SK-N-SH (cell line): ENCODE results near the gene BCO1. TPM values are rescaled to one million over a fixed set of nuclear protein-coding genes. Genes with fewer than 3 reads are reported as not detected.

Experiments used
- CTCF ChIA-PET: fragments of 300-600, 350-600 bp; formaldehyde crosslinking; extraction: SDS; loops from one replicate; lab custom pipeline; 2021; lab: Yijun Ruan, JAX
- POLR2A ChIA-PET: fragments of 350-600 bp; sonication (Branson Sonifier 250); formaldehyde crosslinking; extraction: SDS; loops from one replicate; lab custom pipeline; 2020; ENCODE audit warnings: antibody characterized with exemption, inconsistent platforms; lab: Yijun Ruan, JAX
- DNase-seq: peaks from one replicate; pipeline ENCODE4 v3.0.0; 2012
- H2AFZ ChIP-seq: fragments of 200-600 bp; sonication (generic); 2 replicates; pipeline ENCODE4 v1.8.1; 2016; ENCODE audit warnings: antibody characterized with exemption, mild to moderate bottlenecking, low read depth
- H3F3A ChIP-seq: fragments of 200-600 bp; sonication (generic); replicated peaks from 2 replicates; pipeline ENCODE3; 2016; ENCODE audit warnings: antibody characterized with exemption, mild to moderate bottlenecking; ENCODE audit not compliant: insufficient read depth
- H3K27ac ChIP-seq, 2 experiments: fragments of 200-500 bp in 1 of 2; fragments of 200-600 bp in 1 of 2; sonication (Bioruptor generic) in 1 of 2; sonication (generic), shearing (Covaris generic) in 1 of 2; 2 replicates each; pipeline versions ENCODE4 v1.5.1 to v1.6.1; 2014 to 2016; ENCODE audit warnings: low read depth in 2 of 2, inconsistent platforms in 1 of 2, low read length in 1 of 2, mild to moderate bottlenecking in 1 of 2, mixed read lengths in 1 of 2
- H3K27me3 ChIP-seq: fragments of 200-600 bp; sonication (generic), shearing (Covaris generic); 2 replicates; pipeline ENCODE4 v1.6.1; 2016; ENCODE audit warnings: mixed run types; ENCODE audit not compliant: insufficient read depth
- H3K36me3 ChIP-seq, 2 experiments: fragments of 200-500 bp in 1 of 2; fragments of 200-600 bp in 1 of 2; sonication (Bioruptor generic) in 1 of 2; sonication (generic) in 1 of 2; replicated peaks in 1 of 2; 2 replicates each; pipeline versions ENCODE3 to v1.5.1; 2014 to 2016; ENCODE audit warnings: low read length in 1 of 2, mild to moderate bottlenecking in 1 of 2; ENCODE audit not compliant: insufficient read depth in 2 of 2, control insufficient read depth in 1 of 2
- H3K4me1 ChIP-seq, 2 experiments: fragments of 200-500 bp in 1 of 2; fragments of 200-600 bp in 1 of 2; sonication (Bioruptor generic) in 1 of 2; sonication (generic), shearing (Covaris generic) in 1 of 2; 2 replicates each; pipeline versions ENCODE4 v1.5.1 to v1.6.1; 2014 to 2016; ENCODE audit warnings: low read depth in 1 of 2, low read length in 1 of 2, mixed run types in 1 of 2; ENCODE audit not compliant: insufficient read depth in 2 of 2, control insufficient read depth in 1 of 2
- H3K4me2 ChIP-seq: fragments of 200-600 bp; sonication (generic), shearing (Covaris generic); 2 replicates; pipeline ENCODE4 v1.6.1; 2017; ENCODE audit warnings: mixed run types
- H3K4me3 ChIP-seq, 2 experiments: fragments of 200-500 bp in 1 of 2; fragments of 200-600 bp in 1 of 2; sonication (Bioruptor generic) in 1 of 2; sonication (generic), shearing (Covaris generic) in 1 of 2; 2 replicates each; pipeline versions ENCODE4 v1.5.1 to v1.8.1; 2014 to 2016; ENCODE audit warnings: low read depth in 2 of 2, inconsistent platforms in 1 of 2, low read length in 1 of 2, mild to moderate bottlenecking in 1 of 2, mixed read lengths in 1 of 2, moderate library complexity in 1 of 2
- H3K79me2 ChIP-seq: fragments of 200-600 bp; sonication (generic); 2 replicates; pipeline ENCODE4 v1.8.1; 2017; ENCODE audit warnings: mild to moderate bottlenecking; ENCODE audit not compliant: insufficient read depth
- H3K9ac ChIP-seq: fragments of 200-600 bp; sonication (generic); 2 replicates; pipeline ENCODE4 v1.6.1; 2017; ENCODE audit warnings: mixed run types
- H3K9me2 ChIP-seq: fragments of 200-600 bp; sonication (generic); 2 replicates; pipeline ENCODE4 v1.6.1; 2017; ENCODE audit warnings: mixed run types
- H3K9me3 ChIP-seq: fragments of 200-600 bp; sonication (generic); 2 replicates; pipeline ENCODE4 v1.6.1; 2017; ENCODE audit warnings: mixed run types, mild to moderate bottlenecking, moderate library complexity
- H4K20me1 ChIP-seq: fragments of 200-600 bp; sonication (generic); 2 replicates; pipeline ENCODE4 v1.6.1; 2017; ENCODE audit warnings: mild to moderate bottlenecking, mixed run types; ENCODE audit not compliant: insufficient read depth
- EZH2phosphoT487 ChIP-seq: fragments of 200-600 bp; sonication (generic); IDR thresholded peaks from 2 replicates; pipeline ENCODE4 v1.6.1; 2017; ENCODE audit warnings: low read depth, mixed run types, mild to moderate bottlenecking, antibody characterized with exemption, moderate library complexity, borderline replicate concordance
- GABPA ChIP-seq: IDR thresholded peaks from 2 replicates; pipeline ENCODE4 v1.4.0; 2012; ENCODE audit warnings: low read depth, mild to moderate bottlenecking
- GATA2 ChIP-seq: sonication (generic); formaldehyde crosslinking; IDR thresholded peaks from 2 replicates; pipeline ENCODE4 v1.5.0; 2020; ENCODE audit warnings: mild to moderate bottlenecking, missing genetic modification reagents
- JUND ChIP-seq: IDR thresholded peaks from 2 replicates; pipeline ENCODE4 v1.4.0; 2012
- MAX ChIP-seq: IDR thresholded peaks from 2 replicates; pipeline ENCODE4 v1.4.0; 2012; ENCODE audit warnings: low read depth
- MEF2A ChIP-seq: IDR thresholded peaks from 2 replicates; pipeline ENCODE4 v1.4.0; 2012; ENCODE audit warnings: low read depth, borderline replicate concordance
- MXI1 ChIP-seq: IDR thresholded peaks from 2 replicates; pipeline ENCODE4 v1.6.1; 2012; ENCODE audit warnings: mild to moderate bottlenecking, low read depth, low read length, improper control_type of control experiment
- PBX3 ChIP-seq: IDR thresholded peaks from 2 replicates; pipeline ENCODE4; 2012
- RFX5 ChIP-seq: IDR thresholded peaks from 2 replicates; pipeline ENCODE4 v1.6.1; 2012; ENCODE audit warnings: mild to moderate bottlenecking, improper control_type of control experiment, low read length
- SIN3A ChIP-seq: IDR thresholded peaks from 2 replicates; pipeline ENCODE4 v1.6.1; 2012; ENCODE audit warnings: low read depth, mild to moderate bottlenecking, low read length, moderate library complexity, borderline replicate concordance
- SMC3 ChIP-seq: IDR thresholded peaks from 2 replicates; pipeline ENCODE4 v1.6.1; 2012; ENCODE audit warnings: low read depth, low read length, improper control_type of control experiment
- USF2 ChIP-seq: fragments of 150-350 bp; IDR thresholded peaks from 2 replicates; pipeline ENCODE4 v1.6.1; 2017; ENCODE audit warnings: antibody characterized with exemption, low read length, low read depth, borderline replicate concordance
- YY1 ChIP-seq: IDR thresholded peaks from 2 replicates; pipeline ENCODE4 v1.4.0; 2012; ENCODE audit warnings: low read depth, mild to moderate bottlenecking
- ZBTB33 ChIP-seq: IDR thresholded peaks from 2 replicates; pipeline ENCODE4 v1.4.0; 2012; ENCODE audit warnings: low read depth, borderline replicate concordance
- WGBS: methylation state at CpG from one replicate; pipeline ENCODE4 v1.1.6; 2017; ENCODE audit warnings: low lambda C conversion rate; 5-methylcytosine and 5-hydroxymethylcytosine counted together
- polyA plus RNA-seq, 3 experiments: library from polyadenylated mRNA; depleted of rRNA; stranded (reverse); fragments of >200 nt; gene quantifications; 2 replicates each; pipeline ENCODE4 v1.2.3, GENCODE V29; 2012
- TF ChIP-seq, protein P1 (sequence below): IDR thresholded peaks from 2 replicates; pipeline ENCODE4 v1.4.0; 2012; ENCODE audit warnings: low read depth, borderline replicate concordance
- TF ChIP-seq, protein P2 (sequence below): fragments of 200-600 bp; sonication (generic); IDR thresholded peaks from 2 replicates; pipeline ENCODE4 v1.6.1; 2017; ENCODE audit warnings: antibody characterized with exemption, mild to moderate bottlenecking, moderate library complexity

Gene BCO1
- polyA plus RNA-seq, 1 of the 3 experiments (the other 2 are of a cell fraction), result 0.02 TPM

GRCh38 chr16:81264386-81264785 lies 25.9 kb downstream of the BCO1 start:
- Histone ChIP-seq H4K20me1 (no peaks in the 10 kb centered on the region), H3F3A (no peaks in the 10 kb centered on the region), H3K27ac (no peak overlapping the region), H3K36me3 (no peaks in the 10 kb centered on the region), H3K9ac (no peak overlapping the region), H2AFZ (no peak overlapping the region), H3K27me3 (no peaks in the 10 kb centered on the region)
- POLR2A ChIA-PET, result no interaction called here
- CTCF ChIA-PET, result interaction anchor here (0.7 kb wide), 1 partner anchor 21 kb away, joined by 3 read pairs; no protein-coding TSS in a partner anchor
- TF ChIP-seq ZBTB33 (no peak), YY1 (no peak), JUND (no peak), GABPA (no peak), EZH2phosphoT487 (no peak), SMC3 (no peak), RFX5 (no peak), GATA2 (CRISPR knock-in tag) (no peak), MXI1 (no peak)
- TF ChIP-seq, protein P1, sequence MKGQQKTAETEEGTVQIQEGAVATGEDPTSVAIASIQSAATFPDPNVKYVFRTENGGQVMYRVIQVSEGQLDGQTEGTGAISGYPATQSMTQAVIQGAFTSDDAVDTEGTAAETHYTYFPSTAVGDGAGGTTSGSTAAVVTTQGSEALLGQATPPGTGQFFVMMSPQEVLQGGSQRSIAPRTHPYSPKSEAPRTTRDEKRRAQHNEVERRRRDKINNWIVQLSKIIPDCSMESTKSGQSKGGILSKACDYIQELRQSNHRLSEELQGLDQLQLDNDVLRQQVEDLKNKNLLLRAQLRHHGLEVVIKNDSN, result no peak
- TF ChIP-seq, all 33 proteins: peak for 0
- DNase-seq, result no peak
- Histone ChIP-seq H3K9me2 (no peaks in the 10 kb centered on the region), H3K9me3 (no peaks in the 10 kb centered on the region), H3K4me3 (no peak overlapping the region), H3K4me1 (no peaks in the 10 kb centered on the region; a peak in 1 of 4 replicates), H3K4me2 (no peak overlapping the region), H3K79me2 (no peaks in the 10 kb centered on the region)
- WGBS, result 72% methylated on average over 7 of the region's 7 CpGs

GRCh38 chr16:81265052-81265451 lies 26.6 kb downstream of the BCO1 start:
- Histone ChIP-seq H3K4me1 (no peaks in the 10 kb centered on the region; a peak in 1 of 4 replicates), H4K20me1 (no peaks in the 10 kb centered on the region), H3F3A (no peaks in the 10 kb centered on the region), H3K27me3 (no peaks in the 10 kb centered on the region), H2AFZ (no peak overlapping the region), H3K9me3 (no peaks in the 10 kb centered on the region), H3K36me3 (no peaks in the 10 kb centered on the region), H3K27ac (no peak overlapping the region), H3K4me2 (no peak overlapping the region), H3K79me2 (no peaks in the 10 kb centered on the region), H3K4me3 (no peak overlapping the region), H3K9ac (no peak overlapping the region), H3K9me2 (no peaks in the 10 kb centered on the region)
- POLR2A ChIA-PET, result no interaction called here
- WGBS, result 70% methylated on average over 2 of the region's 2 CpGs
- CTCF ChIA-PET, result no interaction called here
- DNase-seq, result no peak
- TF ChIP-seq YY1, result no peak
- TF ChIP-seq, protein P2, sequence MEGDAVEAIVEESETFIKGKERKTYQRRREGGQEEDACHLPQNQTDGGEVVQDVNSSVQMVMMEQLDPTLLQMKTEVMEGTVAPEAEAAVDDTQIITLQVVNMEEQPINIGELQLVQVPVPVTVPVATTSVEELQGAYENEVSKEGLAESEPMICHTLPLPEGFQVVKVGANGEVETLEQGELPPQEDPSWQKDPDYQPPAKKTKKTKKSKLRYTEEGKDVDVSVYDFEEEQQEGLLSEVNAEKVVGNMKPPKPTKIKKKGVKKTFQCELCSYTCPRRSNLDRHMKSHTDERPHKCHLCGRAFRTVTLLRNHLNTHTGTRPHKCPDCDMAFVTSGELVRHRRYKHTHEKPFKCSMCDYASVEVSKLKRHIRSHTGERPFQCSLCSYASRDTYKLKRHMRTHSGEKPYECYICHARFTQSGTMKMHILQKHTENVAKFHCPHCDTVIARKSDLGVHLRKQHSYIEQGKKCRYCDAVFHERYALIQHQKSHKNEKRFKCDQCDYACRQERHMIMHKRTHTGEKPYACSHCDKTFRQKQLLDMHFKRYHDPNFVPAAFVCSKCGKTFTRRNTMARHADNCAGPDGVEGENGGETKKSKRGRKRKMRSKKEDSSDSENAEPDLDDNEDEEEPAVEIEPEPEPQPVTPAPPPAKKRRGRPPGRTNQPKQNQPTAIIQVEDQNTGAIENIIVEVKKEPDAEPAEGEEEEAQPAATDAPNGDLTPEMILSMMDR, result no peak
- no peak for TF ChIP-seq SIN3A
- no peak for TF ChIP-seq EZH2phosphoT487
- TF ChIP-seq USF2, result no peak
- TF ChIP-seq MAX, result no peak
- TF ChIP-seq GATA2 (CRISPR knock-in tag), result no peak
- TF ChIP-seq, protein P1, result no peak
- TF ChIP-seq PBX3, result no peak
- no peak for TF ChIP-seq MEF2A
